Activated T-cell treated with anti-CD3 and anti-CD28 coated beads, Interleukin-2, amount 50 U/mL, for 4 hours (primary cell): ENCODE measurements around the gene FN3K. TPM values are rescaled to one million over a fixed set of nuclear protein-coding genes. Genes with fewer than 3 reads are reported as not detected.
A peak's percentile ranks its signal among the peaks of the same experiment; 100 is the strongest.
"Not testable (repeated sequence)": the region's sequence is repeated elsewhere in the genome, so short reads cannot be mapped to it uniquely, and the experiment has no call there.

ENCODE experiments used
- ATAC-seq, 2 donors: fragments of 200-7000 bp; cut with Tn5 transposase; one replicate each; pipeline ENCODE4 v1.10.0; 2021
- DNase-seq: peaks from one replicate; pipeline ENCODE4 v3.0.0-alpha.2; 2020
- H3K27me3 Mint-ChIP-seq: one replicate; pipeline ENCODE4 v1.8.0; 2021; ENCODE audit warnings: low read depth, mixed read lengths
- H3K36me3 Mint-ChIP-seq: one replicate; pipeline ENCODE4 v1.8.0; 2022; ENCODE audit warnings: mixed read lengths; ENCODE audit not compliant: insufficient read depth
- H3K4me1 Mint-ChIP-seq: one replicate; pipeline ENCODE4 v1.8.0; 2021; ENCODE audit warnings: low read depth, mixed read lengths
- H3K4me3 Mint-ChIP-seq: one replicate; pipeline ENCODE4 v1.8.0; 2021; ENCODE audit warnings: mild to moderate bottlenecking, moderate library complexity, mixed read lengths
- H3K9me3 Mint-ChIP-seq: one replicate; pipeline ENCODE4 v1.8.0; 2021; ENCODE audit warnings: mixed read lengths
- total RNA-seq, 3 donors: library from RNA; stranded (reverse); gene quantifications; one replicate each; pipeline ENCODE4 v1.2.1, GENCODE V29; 2021

FN3K gene
- total RNA-seq, 3 donors from 2014 or later, result 0.79 to 1.3 (median 1.0) TPM

DNA sequence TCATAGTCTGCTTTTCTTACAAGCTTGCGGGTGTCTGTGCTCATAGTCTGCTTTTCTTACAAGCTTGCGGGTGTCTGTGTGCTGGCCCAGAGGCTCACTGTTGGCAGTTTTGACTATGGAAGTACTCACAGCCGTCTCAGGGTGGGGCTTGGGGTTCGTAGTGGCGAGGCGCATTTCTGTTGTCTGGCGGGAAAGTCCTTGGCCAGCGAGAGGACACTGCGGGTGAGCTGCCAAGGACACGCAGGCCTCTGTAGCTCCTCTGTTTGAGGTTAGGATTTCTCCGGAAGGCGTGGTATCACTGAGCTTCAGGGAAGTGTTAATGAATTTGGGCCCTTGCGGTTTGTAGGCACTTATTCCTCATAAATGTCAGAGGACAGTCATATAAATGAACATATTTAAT, 30.0 kb downstream of the FN3K start:
- no peak for ATAC-seq
- DNase-seq, result no peak
- H3K36me3 Mint-ChIP-seq, result peaks cover 43% of the 10 kb centered on the region
- no peak overlapping the region for H3K4me3 Mint-ChIP-seq
- peaks cover 11% of the 10 kb centered on the region for H3K4me1 Mint-ChIP-seq
- no peaks in the 10 kb centered on the region for H3K27me3 Mint-ChIP-seq
- H3K9me3 Mint-ChIP-seq, result no peaks in the 10 kb centered on the region

DNA sequence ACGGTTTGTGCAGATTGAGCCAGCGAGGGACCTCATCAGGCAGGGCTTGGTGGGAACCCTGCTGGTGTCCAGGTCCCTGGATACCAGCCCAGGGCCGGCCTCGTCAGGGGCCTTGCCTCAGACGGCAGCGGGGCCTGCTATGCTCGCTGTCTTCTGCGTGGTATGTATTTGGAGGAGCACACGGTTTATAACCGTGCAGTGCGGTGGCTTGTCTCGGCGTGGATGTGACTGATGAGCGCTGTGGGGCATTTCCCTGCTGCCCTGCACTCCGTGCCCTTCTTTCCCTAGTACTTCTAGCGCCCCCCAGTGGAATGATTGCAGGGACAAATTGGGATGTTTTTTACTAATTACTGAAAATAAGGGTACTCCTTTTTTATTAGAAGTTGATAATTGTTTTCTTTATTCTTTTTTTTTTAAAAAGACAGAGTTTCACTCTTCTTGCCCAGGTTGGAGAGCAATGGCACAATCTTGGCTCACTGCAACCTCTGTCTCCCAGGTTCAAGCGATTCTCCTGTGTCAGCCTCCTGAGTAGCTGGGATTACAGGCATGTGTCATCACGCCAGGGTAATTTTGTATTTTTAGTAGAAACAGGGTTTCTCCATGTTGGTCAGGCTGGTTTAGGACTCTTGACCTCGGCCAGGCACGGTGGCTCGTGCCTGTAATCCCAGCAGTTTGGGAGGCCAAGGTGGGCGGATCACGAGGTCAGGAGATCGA, 31.8 kb downstream of the FN3K start:
- ATAC-seq, result peak in 1 of 2 donors; percentile 38
- Mint-ChIP-seq H3K9me3 (no peaks in the 10 kb centered on the region), H3K36me3 (peaks cover 44% of the 10 kb centered on the region), H3K27me3 (no peaks in the 10 kb centered on the region), H3K4me1 (peaks cover 12% of the 10 kb centered on the region), H3K4me3 (no peak overlapping the region)
- DNase-seq, result peak; percentile 35

DNA sequence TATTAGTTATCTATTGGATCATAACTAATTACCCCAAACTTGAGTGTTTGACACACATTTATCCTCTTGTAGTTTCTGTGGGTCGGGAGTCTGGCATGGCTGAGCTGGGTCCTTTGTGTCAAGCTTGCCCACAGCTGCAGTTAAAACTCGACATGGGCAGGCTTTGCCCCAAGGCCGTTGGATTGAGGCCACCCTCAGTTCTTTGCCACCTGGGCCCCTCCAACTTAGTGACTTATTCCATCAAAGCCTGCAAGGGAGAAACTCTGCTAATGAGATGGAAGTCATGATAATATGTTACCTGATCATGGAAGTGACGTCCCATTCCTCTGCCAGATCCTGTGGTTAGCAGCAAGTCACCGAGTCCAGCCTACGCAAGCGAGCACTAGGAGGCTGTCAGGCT, 33.6 kb downstream of the FN3K start:
- ATAC-seq, result no peak
- no peak for DNase-seq
- Mint-ChIP-seq H3K27me3 (no peaks in the 10 kb centered on the region), H3K9me3 (no peaks in the 10 kb centered on the region), H3K4me3 (no peak overlapping the region), H3K36me3 (peaks cover 43% of the 10 kb centered on the region), H3K4me1 (peaks cover 11% of the 10 kb centered on the region)

DNA sequence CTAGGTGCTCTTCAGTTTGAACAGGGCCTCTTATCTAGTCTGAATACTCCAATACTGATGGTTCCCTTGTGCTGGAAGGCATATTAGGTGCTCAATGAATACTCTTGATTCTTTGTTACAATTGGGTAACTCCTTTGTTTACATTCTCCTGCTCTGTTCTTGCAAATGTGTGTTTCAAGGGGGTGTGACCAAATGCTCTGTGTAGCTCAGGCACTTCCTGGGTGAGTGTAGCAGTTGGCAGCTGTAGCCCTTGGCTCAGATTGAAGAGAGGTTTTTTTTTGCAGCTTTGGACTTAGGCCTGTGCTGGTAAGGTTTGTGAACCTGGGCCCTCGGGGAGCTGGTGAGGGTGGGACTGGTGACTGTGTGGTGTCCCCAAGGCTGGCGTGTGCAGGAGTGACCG, 36.6 kb downstream of the FN3K start:
- Mint-ChIP-seq H3K4me1 (peaks cover 18% of the 10 kb centered on the region), H3K9me3 (no peaks in the 10 kb centered on the region), H3K27me3 (no peaks in the 10 kb centered on the region), H3K4me3 (no peak overlapping the region), H3K36me3 (peaks cover 34% of the 10 kb centered on the region)
- DNase-seq (no peak), ATAC-seq (no peak)

DNA sequence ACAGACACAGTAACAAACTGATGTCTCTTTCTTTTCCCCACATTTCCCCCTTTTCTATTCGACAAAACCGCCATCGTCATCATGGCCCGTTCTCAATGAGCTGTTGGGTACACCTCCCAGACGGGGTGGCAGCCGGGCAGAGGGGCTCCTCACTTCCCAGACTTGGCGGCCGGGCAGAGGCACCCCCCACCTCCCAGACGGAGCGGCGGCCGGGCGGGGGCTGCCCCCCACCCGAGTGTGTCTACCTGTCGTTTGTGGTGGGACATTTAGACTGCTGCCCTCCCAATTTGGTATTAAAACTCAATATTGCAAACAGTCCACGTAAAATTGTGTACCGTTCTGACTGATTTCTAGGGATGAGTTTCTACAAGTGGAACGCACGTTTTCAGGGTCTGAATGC, 39.0 kb downstream of the FN3K start:
- H3K4me3 Mint-ChIP-seq, ATAC-seq, DNase-seq, H3K9me3 Mint-ChIP-seq, H3K27me3 Mint-ChIP-seq: not testable (repeated sequence)
- Mint-ChIP-seq H3K36me3 (peaks cover 27% of the 10 kb centered on the region), H3K4me1 (peaks cover 18% of the 10 kb centered on the region)

DNA sequence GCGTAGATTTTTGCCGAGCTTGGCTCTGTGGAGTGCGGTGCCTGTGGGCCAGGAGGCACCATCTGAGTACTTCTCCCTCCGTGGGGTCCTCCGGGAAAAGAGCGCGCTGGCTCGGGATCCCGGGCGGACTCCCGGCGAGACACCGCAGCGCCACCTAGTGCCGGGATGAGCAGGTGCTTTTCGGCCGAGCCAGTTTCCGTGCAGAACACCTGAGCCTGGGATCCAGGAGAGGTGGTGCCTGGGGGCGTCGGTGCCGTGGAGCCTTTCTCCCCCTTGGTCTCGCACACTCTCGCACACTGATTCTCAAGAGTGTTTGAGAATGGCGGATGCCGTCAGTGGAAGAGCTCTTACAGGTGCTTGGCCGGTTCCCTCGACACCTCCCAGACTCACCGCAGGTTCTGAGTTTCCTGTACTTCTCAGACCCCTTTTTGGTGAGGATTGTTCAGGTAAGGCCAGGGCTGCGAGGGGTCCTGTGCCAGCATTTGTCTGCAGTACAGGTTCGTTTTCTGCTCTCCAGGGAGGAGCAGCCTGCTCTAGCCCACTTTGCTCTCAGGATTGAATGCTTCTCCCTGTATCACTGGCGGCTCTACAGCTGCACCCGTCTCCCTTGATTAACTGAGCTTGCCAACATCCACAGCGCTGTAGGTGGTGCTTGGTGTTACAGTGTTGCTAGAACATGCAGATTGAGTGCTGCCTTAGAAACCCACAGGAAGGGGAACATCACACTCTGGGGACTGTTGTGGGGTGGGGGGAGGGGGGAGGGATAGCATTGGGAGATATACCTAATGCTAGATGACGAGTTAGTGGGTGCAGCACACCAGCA, 39.8 kb downstream of the FN3K start:
- H3K36me3 Mint-ChIP-seq, result peaks cover 23% of the 10 kb centered on the region
- peaks cover 18% of the 10 kb centered on the region for H3K4me1 Mint-ChIP-seq
- DNase-seq (peak; percentile 27), ATAC-seq (no peak)
- no peak overlapping the region for H3K4me3 Mint-ChIP-seq
- H3K9me3 Mint-ChIP-seq, result no peaks in the 10 kb centered on the region
- H3K27me3 Mint-ChIP-seq, result no peaks in the 10 kb centered on the region

DNA sequence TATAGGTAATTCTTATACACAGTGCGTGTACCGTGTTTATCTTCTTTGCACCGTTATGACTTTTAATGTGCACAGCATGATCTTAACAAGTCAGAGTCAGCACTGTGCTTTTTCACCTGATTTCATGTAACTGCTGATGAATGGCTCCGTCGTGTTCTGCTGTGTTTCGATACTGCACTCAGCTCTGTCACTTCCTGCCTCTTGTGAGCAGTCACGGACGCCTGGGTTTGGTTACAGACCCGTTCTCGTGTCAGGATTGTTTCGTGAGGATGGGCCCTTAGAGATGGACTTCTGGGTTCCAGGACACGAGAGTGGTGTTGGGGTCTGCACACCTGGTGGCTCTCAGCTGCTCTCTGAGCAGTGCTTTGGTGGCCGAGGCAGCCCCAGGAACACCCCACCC, 41.0 kb downstream of the FN3K start:
- DNase-seq, result no peak
- Mint-ChIP-seq H3K4me3 (no peak overlapping the region), H3K4me1 (peaks cover 18% of the 10 kb centered on the region), H3K27me3 (no peaks in the 10 kb centered on the region), H3K36me3 (peaks cover 21% of the 10 kb centered on the region), H3K9me3 (no peaks in the 10 kb centered on the region)
- peak in 1 of 2 donors; percentile 30 for ATAC-seq

DNA sequence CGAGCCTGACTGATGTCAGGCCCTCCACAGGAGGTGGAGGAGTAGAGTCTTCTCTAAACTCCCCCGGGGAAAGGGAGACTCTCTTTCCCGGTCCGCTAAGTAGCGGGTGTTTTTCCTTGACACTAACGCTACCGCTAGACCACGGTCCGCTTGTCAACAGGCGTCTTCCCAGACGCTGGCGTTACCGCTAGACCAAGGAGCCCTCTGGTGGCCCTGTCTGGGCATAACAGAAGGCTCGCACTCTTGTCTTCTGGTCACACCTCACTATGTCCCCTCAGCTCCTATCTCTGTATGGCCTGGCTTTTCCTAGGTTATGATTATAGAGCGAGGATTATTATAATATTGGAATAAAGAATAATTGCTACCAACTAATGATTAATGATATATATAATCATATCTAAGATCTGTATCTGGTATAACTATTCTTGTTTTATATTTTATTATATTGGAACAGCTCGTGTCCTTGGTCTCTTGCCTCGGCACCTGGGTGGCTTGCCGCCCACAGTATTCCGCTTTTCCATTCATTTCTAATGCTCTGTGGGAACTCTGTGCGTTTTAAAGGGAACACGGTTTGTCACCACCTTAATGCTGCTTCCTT, 42.5 kb downstream of the FN3K start:
- H3K4me3 Mint-ChIP-seq, H3K27me3 Mint-ChIP-seq, H3K9me3 Mint-ChIP-seq, DNase-seq, ATAC-seq: not testable (repeated sequence)
- peaks cover 12% of the 10 kb centered on the region for H3K36me3 Mint-ChIP-seq
- peaks cover 24% of the 10 kb centered on the region for H3K4me1 Mint-ChIP-seq

DNA sequence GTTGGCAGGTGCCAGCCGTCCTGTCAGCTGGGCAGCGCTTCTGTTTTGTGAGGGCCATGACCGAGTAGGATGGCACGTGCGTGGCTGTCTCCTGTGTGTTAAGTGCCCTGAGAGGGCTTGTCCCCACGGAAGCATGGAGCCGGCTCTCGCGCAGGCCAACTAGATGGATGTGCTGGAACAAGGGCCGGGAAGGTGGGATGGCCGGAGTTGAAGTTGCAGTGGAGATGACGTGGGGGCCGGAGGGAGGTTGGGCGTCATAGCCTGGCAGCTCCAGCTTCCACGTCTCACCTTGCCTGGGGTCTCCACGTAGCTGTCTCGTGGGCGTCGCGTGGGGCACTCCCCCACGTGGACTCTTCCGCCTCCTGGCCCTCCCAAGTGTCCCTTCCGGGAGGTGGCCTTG, 44.1 kb downstream of the FN3K start:
- ATAC-seq, result no peak

DNA sequence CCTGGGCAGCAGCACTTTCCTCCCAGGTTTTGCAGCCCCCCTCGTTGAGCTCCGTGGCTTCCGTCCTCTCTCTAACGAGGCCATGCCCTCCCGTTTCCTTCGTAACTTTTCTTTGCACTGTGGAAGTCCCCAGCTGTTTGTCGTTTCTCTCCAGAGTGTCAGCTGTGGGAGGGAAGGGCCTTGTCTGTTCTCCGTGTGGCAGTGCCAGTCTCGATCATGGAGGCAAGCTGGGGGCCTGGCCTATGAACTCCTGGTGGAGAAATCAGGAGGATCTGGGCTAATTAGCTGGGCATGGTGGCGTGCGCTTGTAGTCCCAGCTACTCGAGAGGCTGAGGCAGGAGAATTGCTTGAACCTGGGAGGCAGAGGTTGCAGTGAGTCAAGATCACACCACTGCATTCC, 44.8 kb downstream of the FN3K start:
- H3K4me1 Mint-ChIP-seq, result peaks cover 20% of the 10 kb centered on the region
- DNase-seq (no peak), ATAC-seq (no peak)
- H3K27me3 Mint-ChIP-seq, result no peaks in the 10 kb centered on the region
- no peaks in the 10 kb centered on the region for H3K9me3 Mint-ChIP-seq
- H3K4me3 Mint-ChIP-seq, result no peak overlapping the region
- H3K36me3 Mint-ChIP-seq, result peaks cover 10% of the 10 kb centered on the region

More for the DNA sequence above, 44.1 kb downstream of the FN3K start:
- no peaks in the 10 kb centered on the region for H3K9me3 Mint-ChIP-seq
- no peaks in the 10 kb centered on the region for H3K27me3 Mint-ChIP-seq
- peaks cover 27% of the 10 kb centered on the region for H3K4me1 Mint-ChIP-seq
- no peak for DNase-seq
- H3K4me3 Mint-ChIP-seq, result no peak overlapping the region
- H3K36me3 Mint-ChIP-seq, result peaks cover 10% of the 10 kb centered on the region

DNA sequence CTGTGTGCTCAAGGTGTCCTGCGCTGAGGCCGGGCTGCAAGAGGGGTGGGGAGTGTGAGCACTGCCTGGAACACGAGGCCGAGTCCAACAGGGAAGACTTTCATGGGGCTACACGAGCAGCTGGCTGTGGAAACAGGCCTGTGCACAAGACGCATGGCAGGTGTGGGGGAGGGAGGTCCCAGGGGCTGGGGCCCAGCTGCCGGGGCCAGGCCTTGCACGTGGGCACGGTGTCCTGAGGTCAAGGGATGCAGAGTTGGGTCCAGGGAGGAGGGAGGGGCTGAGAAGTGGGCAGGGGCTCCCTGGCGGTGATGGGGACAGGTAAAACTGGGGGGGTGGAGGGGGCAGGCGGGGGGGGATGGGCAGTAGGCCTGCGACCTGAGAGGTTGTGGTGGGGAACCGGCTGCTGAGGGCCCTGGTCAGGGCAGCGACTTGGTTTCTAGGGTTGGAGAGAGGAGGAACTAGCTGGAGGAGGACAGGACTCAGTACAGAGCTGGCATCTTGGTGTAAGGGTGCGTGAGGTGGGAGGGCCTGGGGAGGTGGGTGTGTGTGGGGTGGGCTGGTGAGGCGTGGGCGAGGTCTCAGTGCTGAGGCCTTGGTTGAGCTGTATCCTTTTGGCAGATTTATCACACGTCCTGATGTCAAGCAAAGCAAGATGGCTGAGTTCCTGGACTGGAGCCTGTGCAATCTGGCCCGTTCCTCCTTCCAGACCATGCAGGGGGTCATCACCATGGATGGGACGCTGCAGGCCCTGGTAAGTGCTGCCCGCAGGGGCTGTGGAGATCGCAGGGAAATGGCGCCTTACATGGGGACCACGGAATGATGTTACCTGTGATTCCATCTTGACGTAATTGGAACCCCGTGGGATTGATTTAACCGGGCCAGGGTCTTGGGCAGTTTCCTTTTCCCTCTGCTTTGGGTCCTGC, 45.8 kb downstream of the FN3K start:
- no peaks in the 10 kb centered on the region for H3K27me3 Mint-ChIP-seq
- H3K4me1 Mint-ChIP-seq, result peaks cover 16% of the 10 kb centered on the region
- no peak for DNase-seq
- H3K4me3 Mint-ChIP-seq, result no peak overlapping the region
- ATAC-seq, result peak; percentile 16 to 32
- H3K36me3 Mint-ChIP-seq, result peaks cover 10% of the 10 kb centered on the region
- H3K9me3 Mint-ChIP-seq, result no peaks in the 10 kb centered on the region

DNA sequence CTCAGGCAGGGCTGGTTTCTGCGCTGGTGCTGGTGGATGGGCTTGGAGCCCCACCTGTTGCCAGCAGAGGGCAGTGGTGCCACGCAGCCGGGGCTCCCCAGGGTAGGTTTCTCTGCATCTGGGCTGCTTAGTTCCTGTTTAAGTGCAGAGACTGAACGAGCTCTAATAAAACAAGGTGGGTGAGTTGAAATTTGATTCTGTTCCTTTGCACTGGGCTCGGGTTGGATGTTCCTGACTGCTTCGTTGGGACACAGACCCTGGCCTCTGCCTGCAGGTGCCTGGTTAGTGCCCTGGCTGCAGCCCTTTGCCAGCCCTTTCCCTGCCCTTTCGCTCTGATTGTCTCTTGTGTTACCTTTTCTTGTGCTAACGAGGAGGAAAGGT, 46.5 kb downstream of the FN3K start:
- Mint-ChIP-seq H3K27me3 (no peaks in the 10 kb centered on the region), H3K9me3 (no peaks in the 10 kb centered on the region), H3K4me1 (peaks cover 12% of the 10 kb centered on the region), H3K36me3 (peaks cover 10% of the 10 kb centered on the region), H3K4me3 (no peak overlapping the region)
- peak; percentile 84 for DNase-seq
- peak; percentile 99 to 100 for ATAC-seq

DNA sequence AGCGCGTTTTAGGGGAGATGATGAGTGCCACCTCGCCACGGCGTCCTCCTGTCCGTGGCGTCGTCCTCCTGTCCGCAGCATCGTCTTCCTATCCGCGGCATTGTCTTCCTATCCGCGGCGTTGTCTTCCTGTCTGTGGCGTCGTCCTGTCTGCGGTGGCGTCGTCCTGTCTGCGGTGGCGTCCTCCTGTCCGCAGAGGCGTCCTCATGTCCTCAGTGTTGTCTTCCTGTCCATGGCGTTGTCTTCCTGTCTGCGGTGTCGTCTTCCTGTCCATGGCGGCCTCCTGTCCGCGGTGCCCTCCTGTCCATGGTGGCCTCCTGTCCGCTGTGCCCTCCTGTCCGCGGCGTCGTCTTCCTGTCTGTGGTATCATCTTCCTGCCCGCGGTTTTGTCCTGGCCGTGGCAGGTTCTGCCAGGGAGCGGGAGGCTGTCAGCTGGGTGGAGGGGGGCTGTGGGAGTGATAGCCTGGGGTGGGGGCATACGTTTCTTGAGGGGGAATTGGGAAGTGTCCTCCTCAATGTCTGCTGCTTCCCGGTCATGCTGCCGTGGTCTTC, 47.3 kb downstream of the FN3K start:
- Mint-ChIP-seq H3K9me3 (no peaks in the 10 kb centered on the region), H3K4me3 (no peak overlapping the region), H3K27me3 (no peaks in the 10 kb centered on the region), H3K36me3 (peaks cover 5% of the 10 kb centered on the region), H3K4me1 (peaks cover 12% of the 10 kb centered on the region)
- no peak for DNase-seq
- no peak for ATAC-seq

DNA sequence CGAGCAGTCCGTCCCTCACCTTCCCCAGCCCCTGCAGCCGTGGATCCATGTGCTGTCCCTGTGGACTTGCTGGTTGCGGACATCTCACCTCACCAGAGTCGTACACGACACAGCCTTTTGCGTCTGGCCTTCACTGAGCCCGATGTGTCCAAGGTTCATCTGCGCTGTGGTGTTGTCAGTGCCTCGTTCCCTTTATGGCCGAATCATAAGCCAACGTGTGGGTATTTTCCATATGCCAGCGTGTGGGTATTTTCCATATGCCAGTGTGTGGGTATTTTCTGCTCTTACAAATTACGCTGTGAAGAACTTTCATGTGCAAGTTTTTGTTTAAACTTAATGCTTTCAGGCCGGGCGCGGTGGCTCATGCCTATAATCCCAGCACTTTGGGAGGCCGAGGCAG, 48.1 kb downstream of the FN3K start:
- H3K36me3 Mint-ChIP-seq, result peaks cover 6% of the 10 kb centered on the region
- H3K9me3 Mint-ChIP-seq, result no peaks in the 10 kb centered on the region
- H3K4me3 Mint-ChIP-seq, result no peak overlapping the region
- DNase-seq (no peak), ATAC-seq (no peak)
- peaks cover 12% of the 10 kb centered on the region for H3K4me1 Mint-ChIP-seq
- no peaks in the 10 kb centered on the region for H3K27me3 Mint-ChIP-seq
